ENCODE measurements around the gene RAP1GDS1.
"Not testable (repeated sequence)": the region's sequence is repeated elsewhere in the genome, so short reads cannot be mapped to it uniquely, and the experiment has no call there.

RAP1GDS1 gene

DNA sequence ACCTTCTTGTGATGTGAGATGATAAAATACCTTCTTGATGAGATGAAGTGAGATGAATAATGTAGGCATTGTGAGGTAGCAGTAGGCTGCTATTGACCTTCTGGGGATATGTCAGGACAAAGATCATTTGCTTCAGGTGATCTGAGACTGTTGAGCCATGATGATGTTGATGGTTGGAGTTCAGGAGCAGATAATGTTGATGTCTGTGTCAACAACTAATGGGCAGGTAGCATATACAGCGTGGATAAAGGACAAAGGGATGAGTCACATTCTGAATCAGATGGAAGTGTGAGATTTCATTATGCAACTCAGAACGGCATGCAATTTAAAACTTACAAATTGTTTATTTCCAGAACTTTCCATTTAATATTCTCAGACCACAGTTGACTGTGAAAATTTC is 57.3 kb downstream of the RAP1GDS1 start:
- peaks cover 17% of the 10 kb centered on the region; the same call in 1 of the 2 replicates for H3K36me3 ChIP-seq (ENCODE audit: insufficient read depth, low read length)
- H3K79me2 ChIP-seq (ENCODE audit: control insufficient read depth, insufficient read depth, low read length, unreplicated experiment), result peaks cover 23% of the 10 kb centered on the region

DNA sequence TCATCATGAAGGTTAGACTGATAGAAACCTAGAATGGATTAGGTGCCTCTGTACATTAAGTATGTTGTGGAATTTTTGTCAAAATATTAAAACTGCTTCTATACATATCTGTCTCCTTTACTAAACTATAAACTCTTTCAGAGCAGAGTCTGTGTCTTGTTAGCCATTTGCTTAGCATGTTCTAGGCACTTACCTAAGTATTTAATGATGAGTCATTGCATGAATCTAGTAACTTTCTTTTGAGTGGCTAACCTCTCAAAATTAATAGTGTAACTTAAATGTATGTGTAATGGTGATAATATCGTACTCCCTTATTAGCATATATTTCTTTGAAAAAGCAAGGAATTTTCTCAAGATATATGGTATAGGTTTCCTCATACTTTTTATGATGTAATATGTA is 57.8 kb downstream of the RAP1GDS1 start:
- Histone ChIP-seq H3K4me1 (ENCODE audit: control insufficient read depth, insufficient read depth, low read length, unreplicated experiment) (peaks cover 14% of the 10 kb centered on the region), H3K4me3 (ENCODE audit: low read depth, low read length) (no peak overlapping the region; the same call in 1 of the 2 replicates), H3K36me3 (ENCODE audit: insufficient read depth, low read length) (peaks cover 17% of the 10 kb centered on the region; the same call in 1 of the 2 replicates), H3K27ac (ENCODE audit: low read depth, low read length) (no peak overlapping the region), H2AFZ (ENCODE audit: low read length, unreplicated experiment) (no peak overlapping the region), H3K27me3 (ENCODE audit: insufficient read depth, low read length) (no peaks in the 10 kb centered on the region), H3K79me2 (ENCODE audit: control insufficient read depth, insufficient read depth, low read length, unreplicated experiment) (peaks cover 23% of the 10 kb centered on the region)

More for the DNA sequence above, 57.3 kb downstream of the RAP1GDS1 start:
- Histone ChIP-seq H3K27me3 (ENCODE audit: insufficient read depth, low read length) (no peaks in the 10 kb centered on the region), H3K4me1 (ENCODE audit: control insufficient read depth, insufficient read depth, low read length, unreplicated experiment) (peaks cover 14% of the 10 kb centered on the region), H2AFZ (ENCODE audit: low read length, unreplicated experiment) (no peak overlapping the region), H3K4me3 (ENCODE audit: low read depth, low read length) (no peak overlapping the region), H3K27ac (ENCODE audit: low read depth, low read length) (no peak overlapping the region)

DNA sequence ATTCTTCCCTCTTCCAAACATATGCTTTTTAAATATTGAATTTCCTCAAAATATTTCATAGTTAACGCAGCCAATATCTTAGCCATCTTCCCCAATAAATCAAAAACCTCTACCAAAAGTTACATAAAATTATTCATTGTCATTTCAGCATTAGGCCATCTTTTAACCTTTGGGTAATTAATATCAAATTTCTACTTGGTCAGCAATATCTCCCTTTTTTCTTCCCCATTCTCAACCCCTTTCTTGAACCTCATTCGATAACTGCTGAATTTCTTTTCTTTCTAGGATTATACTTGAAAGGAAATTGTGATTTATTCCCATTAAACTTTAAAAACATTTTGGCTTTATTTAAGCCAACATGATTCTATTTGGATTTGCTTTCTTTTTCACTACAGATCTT is 65.0 kb downstream of the RAP1GDS1 start:
- Histone ChIP-seq H3K4me1 (ENCODE audit: control insufficient read depth, insufficient read depth, low read length, unreplicated experiment) (no peaks in the 10 kb centered on the region), H3K27me3 (ENCODE audit: insufficient read depth, low read length) (no peaks in the 10 kb centered on the region), H3K79me2 (ENCODE audit: control insufficient read depth, insufficient read depth, low read length, unreplicated experiment) (no peaks in the 10 kb centered on the region), H3K27ac (ENCODE audit: low read depth, low read length) (no peak overlapping the region), H3K36me3 (ENCODE audit: insufficient read depth, low read length) (no peaks in the 10 kb centered on the region), H2AFZ (ENCODE audit: low read length, unreplicated experiment) (no peak overlapping the region), H3K4me3 (ENCODE audit: low read depth, low read length) (no peak overlapping the region)

GRCh38 chr4:98327694-98328093 is 66.5 kb downstream of the RAP1GDS1 start:
- Histone ChIP-seq H3K27me3 (ENCODE audit: insufficient read depth, low read length) (no peaks in the 10 kb centered on the region), H3K4me3 (ENCODE audit: low read depth, low read length) (no peak overlapping the region), H3K36me3 (ENCODE audit: insufficient read depth, low read length) (0 out of 2 replicates have a peak, but pooled peaks cover 7% of the 10 kb centered on the region), H2AFZ (ENCODE audit: low read length, unreplicated experiment) (no peak overlapping the region), H3K79me2 (ENCODE audit: control insufficient read depth, insufficient read depth, low read length, unreplicated experiment) (peaks cover 3% of the 10 kb centered on the region), H3K27ac (ENCODE audit: low read depth, low read length) (no peak overlapping the region), H3K4me1 (ENCODE audit: control insufficient read depth, insufficient read depth, low read length, unreplicated experiment) (no peaks in the 10 kb centered on the region)

DNA sequence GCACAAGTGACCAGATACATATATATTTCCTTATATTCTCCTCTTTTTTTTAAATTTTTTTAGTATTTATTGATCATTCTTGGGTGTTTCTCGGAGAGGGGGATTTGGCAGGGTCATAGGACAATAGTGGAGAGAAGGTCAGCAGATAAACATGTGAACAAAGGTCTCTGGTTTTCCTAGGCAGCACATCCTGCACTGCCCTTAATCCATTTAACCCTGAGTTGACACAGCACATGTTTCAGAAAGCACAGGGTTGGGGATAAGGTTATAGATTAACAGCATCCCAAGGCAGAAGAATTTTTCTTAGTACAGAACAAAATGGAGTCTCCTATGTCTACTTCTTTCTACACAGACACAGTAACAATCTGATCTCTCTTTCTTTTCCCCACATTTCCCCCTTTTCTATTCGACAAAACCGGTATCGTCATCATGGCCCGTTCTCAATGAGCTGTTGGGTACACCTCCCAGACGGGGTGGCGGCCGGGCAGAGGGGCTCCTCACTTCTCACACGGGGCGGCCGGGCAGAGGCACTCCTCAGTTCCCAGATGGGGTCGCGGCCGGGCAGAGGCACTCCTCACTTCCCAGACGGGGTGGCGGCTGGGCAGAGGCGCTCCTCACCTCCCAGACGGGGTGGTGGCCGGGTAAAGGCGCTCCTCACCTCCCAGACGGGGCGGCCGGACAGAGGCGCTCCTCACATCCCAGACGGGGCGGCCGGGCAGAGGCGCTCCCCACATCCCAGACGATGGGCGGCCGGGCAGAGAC is 68.9 kb downstream of the RAP1GDS1 start:
- not testable (repeated sequence) for H3K4me3 ChIP-seq (ENCODE audit: low read depth, low read length); H3K27ac ChIP-seq (ENCODE audit: low read depth, low read length); H3K4me1 ChIP-seq (ENCODE audit: control insufficient read depth, insufficient read depth, low read length, unreplicated experiment); H3K36me3 ChIP-seq (ENCODE audit: insufficient read depth, low read length); H3K27me3 ChIP-seq (ENCODE audit: insufficient read depth, low read length); H2AFZ ChIP-seq (ENCODE audit: low read length, unreplicated experiment); H3K79me2 ChIP-seq (ENCODE audit: control insufficient read depth, insufficient read depth, low read length, unreplicated experiment)

DNA sequence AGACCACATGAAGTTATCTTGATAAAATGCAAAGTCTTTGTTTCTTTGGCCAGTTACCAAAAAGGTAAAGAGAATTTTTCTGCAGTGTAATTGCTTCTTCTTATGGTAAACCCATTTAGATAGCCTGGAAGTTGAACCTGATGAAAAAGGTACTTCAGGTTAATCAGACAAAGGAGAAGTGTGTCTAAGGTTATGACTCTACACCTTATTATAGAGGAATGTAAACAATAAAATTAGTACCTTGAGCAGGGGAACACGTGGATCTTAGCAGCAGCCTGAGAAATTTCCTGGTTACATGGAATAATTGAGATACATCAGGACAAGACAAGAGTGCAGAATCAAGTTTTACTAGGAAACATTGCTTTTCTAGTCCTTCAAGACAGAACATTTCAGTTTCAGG is 70.8 kb downstream of the RAP1GDS1 start:
- 0 out of 2 replicates have a peak, but pooled peaks cover 7% of the 10 kb centered on the region for H3K36me3 ChIP-seq (ENCODE audit: insufficient read depth, low read length)
- no peak overlapping the region for H3K4me3 ChIP-seq (ENCODE audit: low read depth, low read length)
- H3K27me3 ChIP-seq (ENCODE audit: insufficient read depth, low read length), result no peaks in the 10 kb centered on the region
- H3K27ac ChIP-seq (ENCODE audit: low read depth, low read length), result no peak overlapping the region
- H3K79me2 ChIP-seq (ENCODE audit: control insufficient read depth, insufficient read depth, low read length, unreplicated experiment), result peaks cover 8% of the 10 kb centered on the region
- H3K4me1 ChIP-seq (ENCODE audit: control insufficient read depth, insufficient read depth, low read length, unreplicated experiment), result no peaks in the 10 kb centered on the region
- H2AFZ ChIP-seq (ENCODE audit: low read length, unreplicated experiment), result no peak overlapping the region

- H3K36me3 ChIP-seq (ENCODE audit: insufficient read depth, low read length), result 0 out of 2 replicates have a peak, but pooled peaks cover 7% of the 10 kb centered on the region
- peaks cover 11% of the 10 kb centered on the region for H3K79me2 ChIP-seq (ENCODE audit: control insufficient read depth, insufficient read depth, low read length, unreplicated experiment)
- no peak overlapping the region for H3K27ac ChIP-seq (ENCODE audit: low read depth, low read length)
- no peak overlapping the region for H3K4me3 ChIP-seq (ENCODE audit: low read depth, low read length)
- H3K27me3 ChIP-seq (ENCODE audit: insufficient read depth, low read length), result no peaks in the 10 kb centered on the region
- no peaks in the 10 kb centered on the region for H3K4me1 ChIP-seq (ENCODE audit: control insufficient read depth, insufficient read depth, low read length, unreplicated experiment)
- no peak overlapping the region for H2AFZ ChIP-seq (ENCODE audit: low read length, unreplicated experiment)
These were observed 73.3 kb downstream of the RAP1GDS1 start for GRCh38 chr4:98334461-98334860.

DNA sequence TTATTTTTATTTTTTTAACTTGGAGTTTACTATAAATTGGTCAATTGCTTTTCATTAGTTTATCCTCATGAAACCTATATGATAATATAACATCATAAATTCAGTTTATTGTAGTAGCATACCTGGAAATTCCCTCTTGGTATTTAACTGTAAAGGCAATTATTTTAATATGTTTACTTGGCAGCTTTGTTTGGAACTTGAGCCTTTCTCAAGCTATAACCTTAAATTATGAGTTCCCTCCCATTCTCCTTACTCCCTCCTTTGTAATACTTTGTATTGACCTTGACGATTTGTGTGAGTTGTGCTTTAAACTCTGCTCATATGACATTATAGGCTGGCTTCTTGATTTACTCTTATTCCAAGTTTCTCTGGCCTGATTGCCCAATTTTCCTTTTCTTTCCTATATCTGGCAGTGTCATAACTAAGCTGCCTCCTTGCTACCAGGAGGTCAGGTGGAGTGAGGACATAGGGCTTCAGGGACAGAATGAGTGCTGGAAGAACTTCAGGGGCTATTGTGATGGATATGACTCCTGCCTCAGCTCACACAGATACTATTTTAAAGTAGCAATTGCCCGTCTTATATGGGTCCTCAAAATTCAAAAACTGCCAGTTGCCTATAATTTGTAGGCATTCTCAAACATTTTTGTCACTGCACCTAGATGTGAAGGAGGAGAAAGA is 77.7 kb downstream of the RAP1GDS1 start:
- Histone ChIP-seq H3K27ac (ENCODE audit: low read depth, low read length) (no peak overlapping the region), H3K27me3 (ENCODE audit: insufficient read depth, low read length) (no peaks in the 10 kb centered on the region), H2AFZ (ENCODE audit: low read length, unreplicated experiment) (no peak overlapping the region), H3K79me2 (ENCODE audit: control insufficient read depth, insufficient read depth, low read length, unreplicated experiment) (peaks cover 8% of the 10 kb centered on the region), H3K4me3 (ENCODE audit: low read depth, low read length) (no peak overlapping the region), H3K36me3 (ENCODE audit: insufficient read depth, low read length) (no peaks in the 10 kb centered on the region), H3K4me1 (ENCODE audit: control insufficient read depth, insufficient read depth, low read length, unreplicated experiment) (peaks cover 3% of the 10 kb centered on the region)

GRCh38 chr4:98341309-98341708 is 80.1 kb downstream of the RAP1GDS1 start:
- H3K27me3 ChIP-seq (ENCODE audit: insufficient read depth, low read length), result no peaks in the 10 kb centered on the region
- peaks cover 6% of the 10 kb centered on the region for H3K79me2 ChIP-seq (ENCODE audit: control insufficient read depth, insufficient read depth, low read length, unreplicated experiment)

GRCh38 chr4:98343626-98344025 is 82.4 kb downstream of the RAP1GDS1 start:
- H3K4me1 ChIP-seq (ENCODE audit: control insufficient read depth, insufficient read depth, low read length, unreplicated experiment), result peaks cover 3% of the 10 kb centered on the region
- H3K27me3 ChIP-seq (ENCODE audit: insufficient read depth, low read length), result no peaks in the 10 kb centered on the region
- no peak overlapping the region for H3K27ac ChIP-seq (ENCODE audit: low read depth, low read length)
- no peak overlapping the region for H3K4me3 ChIP-seq (ENCODE audit: low read depth, low read length)
- H3K36me3 ChIP-seq (ENCODE audit: insufficient read depth, low read length), result peaks cover 10% of the 10 kb centered on the region
- H3K79me2 ChIP-seq (ENCODE audit: control insufficient read depth, insufficient read depth, low read length, unreplicated experiment), result peaks cover 2% of the 10 kb centered on the region
- no peak overlapping the region for H2AFZ ChIP-seq (ENCODE audit: low read length, unreplicated experiment)

More at GRCh38 chr4:98341309-98341708, 80.1 kb downstream of the RAP1GDS1 start:
- no peak overlapping the region for H2AFZ ChIP-seq (ENCODE audit: low read length, unreplicated experiment)
- H3K4me1 ChIP-seq (ENCODE audit: control insufficient read depth, insufficient read depth, low read length, unreplicated experiment), result peaks cover 3% of the 10 kb centered on the region
- H3K27ac ChIP-seq (ENCODE audit: low read depth, low read length), result no peak overlapping the region
- no peaks in the 10 kb centered on the region for H3K36me3 ChIP-seq (ENCODE audit: insufficient read depth, low read length)
- H3K4me3 ChIP-seq (ENCODE audit: low read depth, low read length), result no peak overlapping the region

GRCh38 chr4:98345838-98346237 is 84.7 kb downstream of the RAP1GDS1 start:
- H3K36me3 ChIP-seq (ENCODE audit: insufficient read depth, low read length), result peaks cover 10% of the 10 kb centered on the region
- H3K27me3 ChIP-seq (ENCODE audit: insufficient read depth, low read length), result no peaks in the 10 kb centered on the region
- H3K4me3 ChIP-seq (ENCODE audit: low read depth, low read length), result no peak overlapping the region
- no peak overlapping the region for H3K27ac ChIP-seq (ENCODE audit: low read depth, low read length)
- peaks cover 11% of the 10 kb centered on the region for H3K79me2 ChIP-seq (ENCODE audit: control insufficient read depth, insufficient read depth, low read length, unreplicated experiment)
- no peak overlapping the region for H2AFZ ChIP-seq (ENCODE audit: low read length, unreplicated experiment)
- peaks cover 3% of the 10 kb centered on the region for H3K4me1 ChIP-seq (ENCODE audit: control insufficient read depth, insufficient read depth, low read length, unreplicated experiment)
